Heart left ventricle (tissue), 16 donors: ENCODE data around the gene APLF. TPM values are rescaled to one million over a fixed set of nuclear protein-coding genes. Genes with fewer than 3 reads are reported as not detected.

Experiments
- ATAC-seq, 4 donors: fragments of 200-7000 bp; cut with Tn5 transposase; one replicate each; pipeline ENCODE4 v1.9.1; 2020 to 2022; ENCODE audit warnings: moderate library complexity in 4 of 4, mild to moderate bottlenecking in 3 of 4, moderate number of reproducible peaks in 1 of 4
- DNase-seq, 5 donors: peaks; one replicate each; pipeline ENCODE4 v3.0.0-alpha.2; 2020
- H3K27ac ChIP-seq, 12 donors: fragments of 200-600 bp; sonication (generic) in 4 of 12; one replicate each; pipeline versions ENCODE4 v1.5.0 to v1.8.0; 2016 to 2022; ENCODE audit warnings: mild to moderate bottlenecking in 2 of 12
- H3K27me3 ChIP-seq, 9 donors: fragments of 200-600 bp; sonication (generic) in 2 of 9; one replicate each; pipeline versions ENCODE4 v1.5.1 to v1.8.0; 2016 to 2022; ENCODE audit warnings: mild to moderate bottlenecking in 3 of 9
- H3K36me3 ChIP-seq, 9 donors: fragments of 200-600 bp; sonication (generic) in 2 of 9; one replicate each; pipeline versions ENCODE4 v1.5.0 to v1.8.0; 2018 to 2022; ENCODE audit warnings: mild to moderate bottlenecking in 2 of 9
- H3K4me1 ChIP-seq, 12 donors: fragments of 200-600 bp; sonication (generic) in 4 of 12; one replicate each; pipeline versions ENCODE4 v1.5.0 to v1.8.0; 2016 to 2022; ENCODE audit warnings: mild to moderate bottlenecking in 3 of 12
- H3K4me3 ChIP-seq, 12 donors: fragments of 200-600 bp; sonication (generic) in 4 of 12; one replicate each; pipeline versions ENCODE4 v1.5.0 to v1.8.0; 2017 to 2022; ENCODE audit warnings: mild to moderate bottlenecking in 9 of 12, moderate library complexity in 4 of 12
- H3K9me3 ChIP-seq, 12 donors: fragments of 200-600 bp; sonication (generic) in 4 of 12; one replicate each; pipeline versions ENCODE4 v1.5.0 to v1.8.0; 2016 to 2022; ENCODE audit warnings: mild to moderate bottlenecking in 1 of 12
- POLR2A ChIP-seq, 2 donors: fragments of 450-650 bp; IDR thresholded peaks; one replicate each; pipeline ENCODE4 v1.6.1; 2017; ENCODE audit warnings: antibody characterized with exemption in 2 of 2, mild to moderate bottlenecking in 2 of 2, moderate library complexity in 2 of 2
- WGBS, 4 donors: extraction: QIAGEN DNeasy Blood & Tissue Kit in 2 of 4; methylation state at CpG; one replicate each; pipeline versions ENCODE4 v1.1.5 to v1.1.7; 2013 to 2018; 5-methylcytosine and 5-hydroxymethylcytosine counted together
- intact Hi-C, 10 donors: fragments of 100-400 bp; cut with DNase I; formaldehyde crosslinking; loops; one replicate each; pipeline versions ENCODE4 v1.11.1 to v1.14.2; 2022
- polyA plus RNA-seq, 2 donors: library from polyadenylated mRNA; stranded (reverse); fragments of 200-250 nt; gene quantifications; one replicate each; pipeline ENCODE4 v1.2.3, GENCODE V29; 2013
- total RNA-seq, 9 donors: library from RNA; depleted of rRNA in 2 of 9; stranded (reverse); fragments of >200 nt in 2 of 9; fragmentation: NEBNext Ultra II Directional in 3 of 9; extraction: Animal tissue kit (Norgen Biotek cat#: 25700) in 3 of 9; gene quantifications; one replicate each; pipeline versions ENCODE4 v1.1.0 to v1.2.4, GENCODE V29; 2016 to 2023
- TF ChIP-seq, protein P1 (sequence below), 12 donors: fragments of 200-600 bp; sonication (generic) in 4 of 12; IDR thresholded peaks; one replicate each; pipeline versions ENCODE4 v1.5.0 to v1.8.0; 2018 to 2022; ENCODE audit warnings: antibody characterized with exemption in 12 of 12, mild to moderate bottlenecking in 5 of 12
- donor health status: ischemic (EF 13 %, LVEDD 7.1; RV severe dilation, severe dysfunction).
- donor health status: healthy with polysubstance abuse.
- donor health status: DM: no; HTN: yes; CAD: no.
- donor health status: DM: no; HTN: no; CAD: no.
- donor health status: ischemic (EF 25% LVEDD 6.9; RV normal size, moderate dysfunction).
- donor health status: ischemic (EF 25% LVEDD 5.7; RV mildly dilated, moderate dysfunction).
- donor health status: healthy.
- donor health status: DM: yes; HTN: yes; CAD: no.
- donor health status: ischemic (EF 35%, LVEDD 5.7; RV mildly dilated, moderate dysfunction).
- donor health status: nonischemic (EF 11% LVEDD 7.7; RV severe dilation, severe dysfunction).
- donor health status: DM: yes; HTN: yes; CAD: no.
- donor health status: PGD.
- donor health status: ischemic (EF 29% LVEDD 5.4; RV normal size, mild dysfunction).
- donor health status: nonischemic (EF 23%, LVEDD 6.1; RV moderate dilation, normal function).

The APLF gene
- total and polyA plus RNA-seq, 11 donors: 0.64 to 7.9 (median 4.3) TPM

DNA sequence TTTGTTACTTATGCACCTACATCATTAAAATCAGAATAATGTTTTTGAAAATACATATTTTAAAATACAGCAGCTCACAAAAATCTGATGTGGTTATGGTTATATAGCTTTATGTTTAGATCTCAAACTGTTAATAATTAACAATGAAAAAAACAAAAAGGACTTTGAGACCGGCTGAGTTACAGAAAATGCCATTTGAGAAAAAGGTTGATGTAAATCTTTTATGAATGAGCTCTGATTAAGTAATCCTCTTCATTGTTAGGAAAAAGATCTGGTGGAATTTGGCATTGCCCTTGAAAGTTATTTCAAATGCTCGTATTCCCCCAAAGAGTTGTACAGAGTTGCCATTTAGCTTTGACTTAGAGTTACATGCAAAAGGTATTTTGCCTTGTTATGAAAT lies 93.2 kb downstream of the APLF start:
- intact Hi-C loops: no loop called here
- H3K27ac ChIP-seq: no peak overlapping the region
- H3K9me3 ChIP-seq: no peaks in the 10 kb centered on the region
- DNase-seq (no peak), ATAC-seq (no peak)
- no peaks in the 10 kb centered on the region for H3K36me3 ChIP-seq
- H3K4me1 ChIP-seq: no peaks in the 10 kb centered on the region
- H3K27me3 ChIP-seq: no peaks in the 10 kb centered on the region
- WGBS, 4 donors: 95 to 98% (median 97%) methylated on average over 2 of the region's 2 CpGs
- TF ChIP-seq POLR2A (IDR thresholded peaks at IDR 0.05): no peak
- TF ChIP-seq, protein P1, sequence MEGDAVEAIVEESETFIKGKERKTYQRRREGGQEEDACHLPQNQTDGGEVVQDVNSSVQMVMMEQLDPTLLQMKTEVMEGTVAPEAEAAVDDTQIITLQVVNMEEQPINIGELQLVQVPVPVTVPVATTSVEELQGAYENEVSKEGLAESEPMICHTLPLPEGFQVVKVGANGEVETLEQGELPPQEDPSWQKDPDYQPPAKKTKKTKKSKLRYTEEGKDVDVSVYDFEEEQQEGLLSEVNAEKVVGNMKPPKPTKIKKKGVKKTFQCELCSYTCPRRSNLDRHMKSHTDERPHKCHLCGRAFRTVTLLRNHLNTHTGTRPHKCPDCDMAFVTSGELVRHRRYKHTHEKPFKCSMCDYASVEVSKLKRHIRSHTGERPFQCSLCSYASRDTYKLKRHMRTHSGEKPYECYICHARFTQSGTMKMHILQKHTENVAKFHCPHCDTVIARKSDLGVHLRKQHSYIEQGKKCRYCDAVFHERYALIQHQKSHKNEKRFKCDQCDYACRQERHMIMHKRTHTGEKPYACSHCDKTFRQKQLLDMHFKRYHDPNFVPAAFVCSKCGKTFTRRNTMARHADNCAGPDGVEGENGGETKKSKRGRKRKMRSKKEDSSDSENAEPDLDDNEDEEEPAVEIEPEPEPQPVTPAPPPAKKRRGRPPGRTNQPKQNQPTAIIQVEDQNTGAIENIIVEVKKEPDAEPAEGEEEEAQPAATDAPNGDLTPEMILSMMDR (IDR thresholded peaks at IDR 0.05): no peak
- H3K4me3 ChIP-seq: no peak overlapping the region

DNA sequence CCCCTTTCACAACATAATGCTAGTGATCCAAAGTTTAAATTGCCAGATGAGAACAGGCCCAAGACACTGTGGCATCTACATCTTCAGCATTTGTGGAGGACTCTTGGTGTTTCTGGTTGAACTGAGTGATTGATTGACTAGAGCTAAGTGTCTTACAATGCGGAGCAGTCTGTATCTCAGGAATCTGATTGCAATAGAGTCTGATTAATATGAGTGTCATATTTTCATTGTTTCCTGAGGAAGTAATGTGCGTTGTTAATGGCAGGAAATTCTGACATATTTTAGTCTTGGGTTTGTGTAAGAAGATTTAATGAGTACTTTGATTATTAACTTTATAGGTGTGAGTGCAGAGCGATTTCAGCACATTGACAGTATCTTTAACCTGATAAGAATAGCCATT lies 94.0 kb downstream of the APLF start:
- H3K36me3 ChIP-seq: no peaks in the 10 kb centered on the region
- TF ChIP-seq POLR2A (IDR thresholded peaks at IDR 0.05): no peak
- TF ChIP-seq, protein P1 (IDR thresholded peaks at IDR 0.05): no peak
- H3K4me3 ChIP-seq: no peak overlapping the region
- DNase-seq (no peak), ATAC-seq (no peak)
- no peak overlapping the region for H3K27ac ChIP-seq
- H3K27me3 ChIP-seq: no peaks in the 10 kb centered on the region
- H3K9me3 ChIP-seq: no peaks in the 10 kb centered on the region
- intact Hi-C loops: no loop called here
- WGBS, 4 donors: 67 to 76% (median 71%) methylated on average over 3 of the region's 3 CpGs
- H3K4me1 ChIP-seq: no peaks in the 10 kb centered on the region

DNA sequence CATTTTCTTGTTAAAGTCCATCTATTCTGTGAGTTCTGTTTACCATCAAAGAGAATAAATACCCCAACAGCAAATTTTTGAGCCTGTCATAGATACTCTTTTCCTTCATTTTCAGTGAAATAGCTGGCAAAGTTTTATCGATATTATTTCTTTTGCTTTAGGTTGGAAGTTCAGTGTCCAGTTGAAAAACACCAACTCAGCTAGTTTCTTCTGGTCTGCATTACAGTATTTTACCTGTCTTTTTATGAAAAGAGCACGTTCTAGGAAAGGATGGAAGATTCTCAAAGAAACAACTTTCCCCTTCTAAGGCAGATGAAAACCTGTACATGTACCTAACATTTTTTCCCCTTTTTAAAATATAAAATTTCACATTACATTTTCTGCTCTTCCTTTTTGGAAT lies 95.5 kb downstream of the APLF start:
- 96 to 100% (median 98%) methylated on average over 2 of the region's 2 CpGs for WGBS, 4 donors

DNA sequence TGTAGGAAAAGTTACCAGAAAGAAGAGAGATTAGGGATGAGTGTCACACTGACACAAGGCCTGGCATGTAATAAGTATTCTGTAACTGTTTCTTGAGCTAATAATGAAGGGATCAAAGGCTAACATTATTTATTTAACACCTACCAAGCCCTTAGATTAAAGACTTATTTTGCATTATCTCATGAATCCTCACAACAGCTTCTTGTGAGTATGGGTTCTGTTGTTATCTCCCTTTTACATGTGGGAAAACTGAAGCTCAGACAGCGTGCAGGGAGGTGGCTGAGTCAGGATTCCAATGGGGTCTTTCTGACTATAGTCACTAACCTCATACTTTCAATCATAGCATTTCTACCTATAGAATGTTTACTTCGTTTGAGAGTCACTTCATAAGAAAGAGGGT lies 97.0 kb downstream of the APLF start:
- DNase-seq (no peak), ATAC-seq (no peak)
- H3K9me3 ChIP-seq: no peaks in the 10 kb centered on the region
- 79 to 83% (median 81%) methylated on average over 2 of the region's 2 CpGs for WGBS, 4 donors
- H3K27me3 ChIP-seq: no peaks in the 10 kb centered on the region
- TF ChIP-seq POLR2A (IDR thresholded peaks at IDR 0.05): no peak
- TF ChIP-seq, protein P1 (IDR thresholded peaks at IDR 0.05): no peak
- no peaks in the 10 kb centered on the region for H3K4me1 ChIP-seq
- no peaks in the 10 kb centered on the region for H3K36me3 ChIP-seq
- no peak overlapping the region for H3K27ac ChIP-seq
- intact Hi-C loops: no loop called here
- no peak overlapping the region for H3K4me3 ChIP-seq

More for the DNA sequence above, 95.5 kb downstream of the APLF start:
- DNase-seq: no peak
- H3K36me3 ChIP-seq: no peaks in the 10 kb centered on the region
- TF ChIP-seq, protein P1 (IDR thresholded peaks at IDR 0.05): no peak
- TF ChIP-seq POLR2A (IDR thresholded peaks at IDR 0.05): no peak
- H3K9me3 ChIP-seq: no peaks in the 10 kb centered on the region
- intact Hi-C loops: no loop called here
- no peaks in the 10 kb centered on the region for H3K4me1 ChIP-seq
- H3K27me3 ChIP-seq: no peaks in the 10 kb centered on the region
- no peak overlapping the region for H3K4me3 ChIP-seq
- no peak for ATAC-seq
- no peak overlapping the region for H3K27ac ChIP-seq
